Measurements from ENCODE around the gene MAEL.

Gene MAEL

DNA sequence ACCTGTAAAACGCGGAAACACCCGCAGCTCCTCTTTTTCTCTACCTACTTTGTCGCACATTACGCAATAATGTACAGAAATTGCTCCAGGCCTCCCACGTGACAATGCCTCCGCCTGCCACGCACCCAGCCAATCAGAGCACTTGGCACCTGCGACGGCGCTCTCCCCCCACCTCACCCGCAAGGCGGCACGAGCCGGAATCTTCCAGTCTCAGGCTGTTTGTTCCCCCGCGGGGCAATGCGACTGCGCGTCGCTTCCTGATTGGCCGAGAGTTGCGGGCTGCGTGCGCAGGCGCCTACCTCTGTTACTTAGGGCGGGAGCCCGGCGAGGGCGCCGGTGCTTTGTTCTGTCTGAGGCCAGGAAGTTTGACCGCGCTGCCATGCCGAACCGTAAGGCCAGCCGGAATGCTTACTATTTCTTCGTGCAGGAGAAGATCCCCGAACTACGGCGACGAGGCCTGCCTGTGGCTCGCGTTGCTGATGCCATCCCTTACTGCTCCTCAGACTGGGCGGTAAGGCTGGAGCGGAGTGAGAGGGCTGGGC, at the start of gene MAEL:
Gene MAEL (plus strand): TSS at position 307 of the 542 bp plus-strand sequence. CDS start 73 bp downstream, at position 380.
- no peak for DNase-seq

DNA sequence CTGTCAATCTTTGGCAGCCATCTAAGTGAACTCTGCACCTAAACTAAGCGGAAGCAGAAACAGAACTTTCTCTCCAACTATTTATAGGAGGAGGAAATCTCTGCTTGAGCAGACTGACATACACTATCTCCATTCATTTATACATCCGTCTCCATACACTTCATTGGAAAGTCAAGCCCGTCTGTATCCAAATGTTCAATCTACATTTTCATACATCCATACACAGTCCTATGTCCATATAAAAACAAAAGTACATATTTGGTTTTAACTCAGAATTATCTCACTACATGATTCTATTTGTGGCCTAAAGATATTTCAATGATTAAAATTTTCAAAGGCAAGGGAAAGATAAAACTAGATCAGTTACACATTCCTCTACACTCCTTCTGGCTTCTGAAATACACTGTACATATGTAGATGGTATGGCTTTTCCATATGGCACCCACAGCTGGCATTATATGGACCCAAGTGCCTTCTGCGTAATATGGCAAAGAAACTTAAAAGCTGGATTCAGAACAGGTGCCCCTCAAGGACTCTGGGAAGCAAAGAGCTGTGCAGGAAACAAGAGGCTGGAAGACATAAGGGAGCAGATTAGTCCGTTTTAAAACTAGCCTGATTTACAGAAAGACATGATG, 49.2 kb upstream of the MAEL start:
- DNase-seq, result no peak

DNA sequence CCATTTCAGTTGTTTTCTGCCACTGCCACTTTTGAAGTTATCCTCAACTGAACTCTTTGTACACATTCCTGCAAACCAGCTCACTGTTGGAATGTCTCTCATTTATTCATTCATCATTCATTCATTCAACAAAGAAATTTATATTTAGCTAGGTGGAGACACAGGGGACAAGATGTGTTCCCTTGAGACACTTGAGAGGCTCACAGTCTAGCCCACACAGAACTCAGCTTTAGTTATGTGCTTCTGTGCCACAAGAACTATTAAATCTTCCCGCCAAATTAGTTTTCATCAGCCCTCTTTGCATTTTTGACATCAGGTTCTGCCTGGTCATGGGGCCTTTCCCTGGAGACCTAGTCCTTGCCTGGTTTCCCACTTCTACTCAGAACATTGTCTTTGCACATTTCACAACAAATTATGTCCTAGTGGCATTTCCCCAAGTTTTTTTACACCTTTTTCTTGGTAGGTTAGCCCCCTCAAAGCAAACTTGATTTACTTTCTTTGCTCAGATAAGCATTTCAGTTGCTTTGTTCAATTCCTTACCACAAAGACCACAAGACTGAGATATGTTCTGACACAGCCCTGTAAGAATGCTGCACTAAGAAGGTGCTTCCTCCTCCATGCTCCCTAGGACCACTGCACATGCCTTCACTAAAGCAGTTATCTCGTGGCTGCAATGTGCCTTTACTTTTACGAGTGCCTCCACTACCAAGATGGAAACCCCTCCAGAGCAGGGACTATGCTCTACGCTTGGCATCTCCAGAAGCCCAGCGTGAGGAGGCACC, 44.7 kb upstream of the MAEL start:
- DNase-seq, result no peak

DNA sequence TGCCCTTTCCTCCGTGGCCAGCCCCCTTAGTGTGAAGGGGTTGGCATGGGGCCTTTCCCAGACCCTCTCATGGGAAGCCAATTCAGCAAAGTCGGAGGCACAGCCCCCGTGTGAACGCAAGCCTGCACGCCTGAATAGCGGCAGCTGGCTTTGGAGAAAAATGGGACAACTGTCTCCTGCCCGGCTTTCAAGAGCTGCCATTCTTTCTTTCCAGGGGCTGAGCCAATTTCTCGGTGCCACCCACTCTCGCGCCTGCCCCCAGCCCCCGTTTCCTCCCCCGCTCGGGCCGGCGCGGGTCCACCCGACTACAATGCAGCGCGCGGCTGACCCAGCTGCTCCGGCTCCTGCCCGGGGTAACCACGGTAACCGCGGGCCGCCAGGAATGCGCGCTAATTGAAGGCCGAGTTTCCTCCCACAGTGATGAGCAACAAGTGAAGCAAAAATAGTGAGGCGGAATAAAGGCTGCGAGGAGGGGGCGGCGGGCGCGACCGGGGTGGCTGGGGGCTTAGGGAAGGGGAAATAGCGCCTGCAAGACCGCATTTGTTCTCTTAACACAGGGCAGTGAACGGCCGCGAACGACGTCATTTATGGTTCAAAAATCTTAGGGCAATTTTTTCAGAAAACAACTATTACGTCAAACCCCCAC, 41.6 kb upstream of the MAEL start:
- DNase-seq, result no peak

DNA sequence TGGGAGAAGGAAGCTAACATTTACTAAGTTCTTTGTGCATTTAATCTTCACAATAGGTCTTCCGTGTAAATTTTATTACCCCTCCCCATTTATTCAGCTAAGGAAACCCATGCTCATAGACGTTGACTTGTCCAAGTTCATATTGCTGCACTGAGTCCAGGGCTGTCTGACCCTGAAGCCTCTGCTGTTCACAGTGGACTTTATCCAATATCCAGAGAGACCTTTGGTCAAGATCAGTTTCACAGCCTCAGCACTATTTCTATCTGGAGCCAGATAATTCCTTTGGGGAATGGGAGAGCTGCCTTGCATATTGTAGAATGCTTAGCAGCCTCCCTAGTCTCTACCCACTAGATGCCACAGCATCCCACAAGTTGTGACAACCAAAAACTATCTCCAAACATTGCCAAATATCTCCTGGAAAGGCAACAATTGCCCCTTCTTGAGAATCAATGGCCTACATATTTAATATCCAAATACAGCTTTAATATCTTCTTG, 40.2 kb upstream of the MAEL start:
- DNase-seq, result no peak

DNA sequence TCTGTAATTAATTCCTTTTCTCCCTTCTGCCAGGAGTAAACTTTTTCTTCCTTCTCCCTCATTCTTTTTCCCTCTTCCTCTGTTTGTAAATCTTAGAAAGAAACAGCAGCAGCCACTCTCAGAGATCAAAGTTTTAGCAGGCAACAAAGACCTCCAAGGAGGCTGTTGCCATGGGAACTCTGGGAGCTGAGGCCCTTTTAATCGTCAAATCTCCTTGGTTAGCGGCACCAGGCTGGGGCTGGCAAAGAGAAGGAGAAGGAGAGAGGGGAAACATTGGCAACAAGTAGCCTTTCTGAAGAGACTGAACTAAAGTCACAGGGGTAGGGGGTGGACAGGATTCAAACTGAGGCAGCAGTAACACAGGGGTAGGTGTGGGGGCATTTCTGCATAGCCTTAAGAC, 38.9 kb upstream of the MAEL start:
- no peak for DNase-seq

DNA sequence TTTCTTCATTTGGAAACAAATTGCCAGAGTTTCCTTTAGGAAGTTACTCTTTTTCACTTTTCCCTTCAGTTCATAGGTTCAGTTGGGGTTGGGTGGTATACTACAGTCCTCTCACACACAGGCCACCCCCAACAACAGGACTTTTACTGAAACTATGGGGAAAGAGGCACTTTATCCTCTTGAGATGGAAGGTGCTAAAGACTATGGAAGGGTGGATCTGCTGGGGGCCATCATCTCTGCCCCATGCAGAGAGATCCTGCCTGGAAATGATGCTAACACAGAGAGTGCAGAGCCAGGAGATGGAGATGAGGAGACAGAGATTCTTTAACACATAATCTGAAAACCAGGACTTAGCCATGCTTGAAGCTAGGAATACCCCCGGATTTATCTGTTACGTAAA, 38.0 kb upstream of the MAEL start:
- no peak for DNase-seq

DNA sequence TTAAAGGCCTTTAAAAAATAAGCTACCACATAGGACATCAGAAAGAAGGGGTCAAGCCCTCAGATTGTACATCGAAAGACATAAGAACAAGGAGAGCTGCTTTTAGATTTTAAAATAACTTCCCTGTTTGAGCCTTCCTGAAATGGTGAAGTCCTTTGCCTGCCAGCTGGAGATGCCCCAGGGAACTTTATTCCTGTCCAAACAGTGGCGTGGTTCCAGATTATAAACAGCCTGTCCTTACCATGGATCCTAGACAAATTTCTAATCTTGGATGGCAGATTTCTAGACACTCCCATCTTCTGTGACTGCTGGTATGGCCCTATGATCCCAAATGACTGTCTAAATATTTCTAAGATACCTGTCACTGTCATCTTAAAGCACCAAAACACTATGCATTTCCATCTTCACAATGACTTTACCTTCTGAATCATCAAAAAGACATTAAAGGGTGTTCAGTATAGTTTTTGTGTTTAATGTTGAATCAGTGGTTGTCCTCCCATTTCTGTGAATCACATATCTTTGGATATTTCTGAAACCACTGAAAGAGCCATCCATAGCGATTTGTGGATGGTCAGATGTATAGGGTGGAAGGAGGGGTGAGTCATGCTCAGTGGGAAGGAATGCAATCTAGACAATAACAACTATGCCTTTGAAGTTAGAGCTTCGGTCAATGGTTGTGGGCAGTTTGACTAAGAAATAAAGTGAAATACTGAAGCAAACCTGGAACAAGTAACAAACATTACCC, 36.9 kb upstream of the MAEL start:
- no peak for DNase-seq

DNA sequence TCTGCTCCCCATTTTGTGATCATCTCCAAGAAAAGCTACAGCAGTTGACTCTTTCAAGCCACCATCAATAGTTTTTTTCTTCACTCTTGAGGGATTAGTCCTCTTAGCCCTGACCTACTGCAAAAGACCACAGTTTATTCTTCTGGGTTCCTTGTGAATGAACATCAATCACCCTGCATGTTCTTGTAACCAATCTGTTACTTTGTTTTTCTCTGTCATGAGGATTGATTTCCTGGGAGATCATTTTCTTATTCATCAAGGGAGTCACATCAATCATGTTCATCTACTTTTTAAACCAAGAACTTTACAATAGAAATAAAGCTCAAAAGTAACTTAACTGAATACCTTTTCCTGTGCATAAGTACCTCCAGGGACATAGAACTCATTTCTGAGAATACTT, 35.6 kb upstream of the MAEL start:
- DNase-seq, result no peak

DNA sequence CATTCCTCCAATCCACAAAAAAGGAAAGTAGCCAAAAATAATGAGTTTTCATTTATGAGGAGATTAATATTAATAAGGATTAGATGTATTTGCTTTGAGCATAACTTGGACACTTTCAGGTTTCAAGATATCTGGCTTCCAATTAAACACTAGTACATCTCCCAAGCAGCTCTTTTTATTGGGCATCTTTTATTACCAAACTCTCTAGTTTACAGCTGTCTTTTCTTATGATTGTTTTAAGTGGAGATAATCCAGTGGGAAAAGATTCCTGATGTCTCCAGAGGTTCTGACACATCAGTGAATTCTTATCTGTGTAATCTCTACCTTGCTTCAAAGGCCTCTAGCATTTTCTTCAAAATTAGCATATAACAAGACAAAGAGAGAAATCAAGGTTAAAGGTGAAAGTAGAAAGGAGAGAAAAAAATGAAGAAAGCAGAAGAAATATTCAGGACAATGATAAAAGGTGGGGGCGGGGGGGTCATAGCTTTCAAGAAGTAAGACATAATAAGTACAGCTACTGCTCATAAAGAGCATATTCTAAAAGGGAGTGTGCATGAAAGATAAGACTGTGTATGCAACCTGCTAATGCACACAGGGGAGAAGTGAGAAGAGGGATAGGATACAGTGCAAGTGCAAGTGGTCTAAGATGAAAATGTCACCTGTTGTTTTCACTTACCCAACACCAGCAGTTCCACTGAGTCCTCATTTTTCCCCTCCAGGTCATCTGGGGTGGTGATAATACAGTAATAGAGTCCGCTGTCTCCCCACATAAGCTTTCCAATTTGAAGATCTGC, 32.8 kb upstream of the MAEL start:
- DNase-seq, result no peak

DNA sequence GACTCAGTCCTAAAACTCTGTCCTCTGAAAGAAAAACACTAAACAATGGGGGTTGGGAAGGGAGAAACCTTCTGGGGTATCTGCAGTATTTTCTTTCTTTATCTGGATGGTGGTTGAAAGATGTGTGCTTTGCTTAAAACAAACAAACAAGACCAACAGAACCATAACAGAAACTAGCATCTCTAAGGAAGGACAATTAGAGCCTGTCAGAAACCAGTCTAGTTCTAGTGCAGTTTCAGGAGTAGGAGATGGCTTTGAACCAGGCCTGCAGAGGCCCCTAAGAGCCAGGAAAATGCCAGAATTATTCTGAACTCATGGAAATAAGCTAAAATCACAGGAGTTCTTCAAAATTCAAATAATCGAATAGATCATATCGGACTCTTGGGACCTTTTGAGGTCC, 32.2 kb upstream of the MAEL start:
- no peak for DNase-seq

DNA sequence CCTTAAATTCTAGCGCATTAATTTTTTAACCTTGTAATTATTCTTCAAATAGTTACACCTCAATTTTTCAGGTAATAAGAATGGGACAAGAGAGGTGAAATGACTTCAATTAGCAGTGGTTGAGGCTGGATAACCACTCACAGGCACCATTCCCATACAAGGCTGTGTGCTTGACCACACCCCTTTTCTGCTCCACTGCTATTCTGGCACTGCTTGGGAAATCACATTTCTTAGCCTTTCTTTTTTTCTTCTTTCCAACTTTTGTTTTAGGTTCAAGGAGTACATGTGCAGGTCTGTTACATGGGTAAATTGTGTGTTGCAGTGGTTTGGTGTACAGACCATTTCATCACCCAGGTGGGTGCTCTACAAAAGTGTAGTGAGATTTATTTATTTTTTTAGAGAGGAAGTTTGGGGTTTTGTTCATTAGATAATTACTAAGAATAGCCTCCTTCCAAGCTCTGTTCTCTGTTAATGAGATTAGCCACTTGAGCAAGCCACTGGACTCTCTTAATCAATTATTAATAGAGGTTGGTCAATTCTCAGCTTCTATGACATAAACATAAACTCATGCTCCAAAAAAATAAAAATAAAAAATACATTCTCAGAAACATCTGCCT, 28.1 kb upstream of the MAEL start:
- no peak for DNase-seq

DNA sequence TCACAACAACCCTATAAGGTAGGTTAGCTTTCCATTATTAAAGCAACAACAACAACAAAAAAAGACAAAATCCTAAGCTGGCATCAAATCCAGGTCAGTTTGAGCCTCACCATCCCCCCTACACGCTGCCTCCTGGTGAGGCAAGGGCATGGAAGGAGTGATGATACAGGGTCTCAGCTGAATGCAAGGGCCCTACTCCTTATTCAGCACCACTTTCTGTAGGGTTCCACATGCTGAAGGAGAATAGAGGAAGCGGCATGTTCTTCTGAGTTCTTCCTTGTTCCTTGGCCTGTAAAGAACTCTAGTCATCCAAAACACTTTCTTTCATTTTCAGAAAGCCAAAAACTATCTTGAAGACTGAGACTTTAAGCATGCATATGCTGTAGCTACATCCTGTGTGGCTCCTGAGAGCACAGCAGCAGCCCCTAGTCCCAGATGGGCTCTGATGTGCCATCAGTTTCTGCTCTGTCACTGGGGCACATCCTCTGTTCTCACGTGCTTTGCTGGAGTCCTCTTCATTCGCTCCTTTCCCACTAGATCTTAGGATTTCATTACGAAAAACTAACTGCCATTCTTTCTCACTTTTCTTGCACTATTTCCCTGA, 19.9 kb upstream of the MAEL start:
- no peak for DNase-seq

DNA sequence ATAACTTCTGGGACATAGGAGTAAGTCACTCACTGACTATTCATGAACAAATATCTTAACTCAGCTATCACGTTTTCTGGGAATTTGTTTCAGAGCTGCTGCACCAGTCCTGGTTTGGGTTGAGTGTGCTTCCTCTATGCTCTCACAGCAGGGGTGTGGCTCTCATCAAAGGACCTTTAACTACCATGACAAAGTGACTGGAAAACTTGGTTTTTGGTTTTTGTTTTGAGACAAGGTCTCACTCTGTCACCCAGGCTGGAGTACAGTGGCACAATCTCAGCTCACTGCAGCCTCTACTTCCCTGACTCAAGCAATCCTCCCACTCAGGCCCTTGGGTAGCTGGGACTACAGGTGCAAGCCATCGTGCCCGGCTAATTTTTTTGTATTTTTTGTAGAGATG, 17.8 kb upstream of the MAEL start:
- DNase-seq, result no peak

DNA sequence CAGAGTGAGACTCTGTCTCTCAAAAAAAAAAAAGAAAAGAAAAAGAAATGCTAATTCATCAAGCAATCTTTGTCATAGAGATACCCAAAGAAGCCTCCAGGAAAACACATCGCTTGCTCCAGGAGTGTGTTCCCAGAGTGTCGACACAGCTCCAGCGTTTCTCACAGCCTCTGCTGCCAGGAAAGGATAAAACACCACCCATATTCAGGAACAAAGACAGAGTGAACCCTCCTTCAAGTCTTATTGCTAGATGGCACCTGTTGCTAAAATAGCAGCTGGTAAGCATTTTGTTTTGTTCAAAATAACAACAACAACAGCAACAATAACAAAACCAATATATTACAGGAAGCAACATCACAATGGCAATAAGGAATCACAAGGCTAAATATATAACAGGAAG, 16.9 kb upstream of the MAEL start:
- no peak for DNase-seq

DNA sequence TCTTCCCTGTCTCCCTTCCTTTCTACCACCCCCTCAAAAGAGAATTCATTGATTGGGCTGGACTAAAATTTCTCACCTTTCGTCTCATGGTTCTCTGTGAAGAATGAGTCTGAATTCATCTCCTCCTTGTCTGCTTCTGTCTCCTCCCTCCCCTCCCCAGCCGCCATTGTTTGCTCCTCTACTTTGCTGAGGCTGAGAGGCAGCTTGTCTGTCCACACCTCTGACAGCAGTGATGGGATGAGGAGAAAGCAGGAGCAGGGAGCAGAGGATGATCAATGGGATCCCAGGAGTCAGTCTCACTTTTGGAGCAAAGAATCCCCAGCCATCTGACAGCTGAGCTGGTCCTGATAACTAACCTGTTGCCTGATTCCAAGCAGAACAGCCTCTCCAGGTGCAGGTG, 16.3 kb upstream of the MAEL start:
- DNase-seq, result no peak

DNA sequence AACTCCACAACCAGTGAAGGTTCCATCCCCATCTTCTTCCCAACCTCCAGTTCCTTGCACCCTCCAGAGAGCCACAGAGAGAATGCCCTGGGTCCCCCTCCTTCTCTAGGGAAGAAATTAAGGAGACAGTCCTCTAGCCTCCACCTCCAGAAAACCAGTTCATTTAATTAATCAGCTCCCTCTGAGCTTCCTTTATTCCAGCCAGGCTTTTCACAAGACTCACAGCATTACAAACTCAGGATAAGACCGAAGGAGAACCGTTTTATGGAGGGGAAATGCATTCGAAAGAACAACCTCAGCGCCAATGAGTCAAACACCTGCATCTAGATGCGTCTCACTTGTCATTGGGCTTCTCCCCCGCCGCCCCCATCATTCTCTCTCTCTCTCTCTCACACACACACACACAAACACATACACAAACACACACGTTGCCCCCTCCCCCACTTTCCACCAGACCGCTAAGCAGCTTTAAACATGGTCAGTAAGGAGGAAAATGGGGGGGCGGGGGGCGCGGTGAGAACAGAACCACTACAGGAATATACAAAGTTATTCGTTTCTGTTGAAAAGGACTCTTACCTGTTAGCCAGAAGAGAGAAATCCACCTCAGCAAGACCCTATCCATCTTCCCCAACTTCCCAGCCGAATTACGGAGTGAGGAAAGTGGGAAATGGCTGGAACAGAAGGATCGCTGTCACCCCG, 14.3 kb upstream of the MAEL start:
- no peak for DNase-seq

DNA sequence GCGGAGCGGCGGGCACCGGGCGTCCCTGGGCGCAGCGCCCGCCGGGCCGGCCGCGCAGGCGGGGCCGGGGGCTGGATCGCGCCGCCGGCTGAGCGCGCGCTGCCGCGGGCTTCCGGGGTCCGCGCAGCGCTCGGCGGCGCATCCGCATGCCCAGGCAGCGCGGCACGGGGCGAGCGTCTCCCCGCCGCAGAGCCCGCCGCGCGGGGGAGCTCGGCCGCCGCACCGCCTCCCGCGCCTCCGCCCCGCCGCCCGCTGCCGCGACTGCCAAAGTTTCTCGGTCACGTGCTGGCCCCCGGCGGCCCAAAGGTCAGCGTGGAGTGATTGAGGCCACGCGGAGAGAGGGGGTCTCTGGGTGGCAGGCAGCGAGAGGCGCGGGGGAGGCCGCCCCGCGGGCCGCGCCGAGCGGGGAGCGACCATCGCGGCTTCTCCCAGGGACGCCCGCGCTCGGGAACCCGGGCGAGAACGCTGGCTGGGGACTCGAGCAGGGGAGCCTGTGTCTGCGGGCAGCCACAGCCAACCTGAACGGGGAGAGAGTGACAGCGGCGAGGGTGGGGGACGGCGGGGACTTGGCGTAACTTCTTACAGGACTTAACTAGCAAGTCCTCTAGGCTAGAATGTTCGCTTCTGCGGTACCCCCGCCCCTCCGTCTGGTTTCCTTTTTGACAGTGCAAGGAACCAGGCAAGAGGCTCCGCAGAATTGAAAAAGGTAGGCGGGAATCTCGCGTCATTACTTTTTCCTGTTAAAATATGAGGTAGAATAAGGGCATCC, 13.5 kb upstream of the MAEL start, which contains the start of gene ILDR2:
Gene ILDR2 (minus strand): TSS at position 180 of the 769 bp plus-strand sequence. CDS start 272 bp downstream, outside the sequence.
- DNase-seq, result no peak

DNA sequence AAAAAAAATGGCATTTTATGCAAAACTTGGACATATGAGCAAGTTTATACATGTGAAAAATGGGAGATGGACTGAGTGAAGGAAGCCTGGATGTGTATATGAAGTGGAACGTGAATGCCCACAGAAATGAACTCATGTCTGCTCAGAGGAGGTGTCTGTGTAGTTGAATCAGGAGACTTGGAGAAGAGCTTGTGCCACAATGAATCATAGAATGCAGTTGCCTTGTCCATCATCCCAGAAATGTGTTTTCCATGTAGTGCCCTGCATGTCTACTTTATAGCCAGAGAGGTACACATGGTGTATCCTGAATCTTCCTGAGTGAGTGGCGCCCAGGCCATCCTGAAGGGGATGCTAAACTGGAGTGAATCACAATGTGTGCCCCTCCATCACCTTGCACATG, 11.1 kb upstream of the MAEL start:
- no peak for DNase-seq

DNA sequence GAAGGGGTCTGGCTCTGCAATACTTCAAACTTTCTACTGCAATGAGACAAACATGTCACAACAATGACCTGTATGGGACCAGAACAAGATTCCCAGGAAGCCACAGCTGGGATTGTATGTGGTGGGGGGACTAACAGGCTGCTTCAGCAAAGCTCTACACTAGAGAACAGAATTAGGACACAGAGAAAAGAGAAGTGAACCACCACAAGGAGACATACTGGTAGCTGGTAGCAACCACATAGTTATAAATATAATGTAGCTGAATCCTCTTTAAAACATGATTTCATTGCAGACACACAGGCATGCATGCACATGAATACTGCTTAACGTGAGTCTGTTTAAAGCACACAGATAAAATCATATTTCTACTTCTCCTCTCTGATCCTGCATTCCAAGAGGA, 10.3 kb upstream of the MAEL start:
- no peak for DNase-seq

Measured in cortex of kidney (tissue), 1 donor.